ACC112 (cell line): ENCODE data around the gene ABCG1.

Experiments
- H2AFZ ChIP-seq: fragments of 200-600 bp; sonication (generic); one replicate; pipeline ENCODE4 v1.6.0; 2017; ENCODE audit warnings: antibody characterized with exemption, low read length; ENCODE audit not compliant: unreplicated experiment
- H3K27ac ChIP-seq: fragments of 200-600 bp; sonication (generic); 2 replicates; pipeline ENCODE4 v1.5.1; 2014; ENCODE audit warnings: low read depth, mild to moderate bottlenecking, antibody characterized with exemption, low read length, moderate library complexity
- H3K27me3 ChIP-seq: fragments of 200-600 bp; sonication (generic); 2 replicates; pipeline ENCODE4 v1.6.1; 2014; ENCODE audit warnings: mild to moderate bottlenecking, antibody characterized with exemption, low read length, moderate library complexity, mixed read lengths; ENCODE audit not compliant: insufficient read depth
- H3K36me3 ChIP-seq: fragments of 200-600 bp; sonication (generic); 2 replicates; pipeline ENCODE4 v1.6.1; 2016; ENCODE audit warnings: mild to moderate bottlenecking, antibody characterized with exemption, low read length, moderate library complexity, mixed read lengths; ENCODE audit not compliant: insufficient read depth
- H3K4me1 ChIP-seq: fragments of 200-600 bp; sonication (generic); one replicate; pipeline ENCODE4 v1.6.1; 2016; ENCODE audit warnings: low read length, mixed read lengths; ENCODE audit not compliant: insufficient read depth, unreplicated experiment, control insufficient read depth
- H3K4me3 ChIP-seq: fragments of 200-600 bp; sonication (generic); 2 replicates; pipeline ENCODE4 v1.5.1; 2014; ENCODE audit warnings: mild to moderate bottlenecking, low read depth, low read length
- H3K79me2 ChIP-seq: fragments of 200-600 bp; sonication (generic); one replicate; pipeline ENCODE4 v1.6.0; 2016; ENCODE audit warnings: low read length; ENCODE audit not compliant: control insufficient read depth, unreplicated experiment, insufficient read depth

The ABCG1 gene

DNA sequence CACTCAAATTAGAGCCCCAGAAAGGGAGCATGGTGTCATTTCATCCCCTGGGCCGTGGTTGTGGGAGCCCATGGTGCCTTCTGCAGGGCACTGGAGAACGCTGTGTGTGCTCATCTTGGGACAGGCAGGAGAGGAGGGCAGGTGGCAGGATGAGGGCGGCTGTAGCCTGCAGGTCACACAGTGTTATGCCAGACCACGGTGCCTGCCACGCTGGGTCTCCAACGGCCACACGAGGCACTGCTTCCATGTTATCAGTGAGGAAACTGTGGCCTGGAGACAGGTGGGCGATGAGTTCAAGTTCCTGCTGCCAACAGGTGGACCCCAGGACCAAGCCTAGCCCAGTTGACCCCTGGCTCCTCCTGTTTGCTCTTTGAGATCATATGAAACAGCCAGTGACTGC lies 21.0 kb downstream of the ABCG1 start:
- no peak overlapping the region for H3K27ac ChIP-seq
- no peaks in the 10 kb centered on the region for H3K36me3 ChIP-seq
- H3K4me3 ChIP-seq, result no peak overlapping the region
- H3K4me1 ChIP-seq, result peaks cover 4% of the 10 kb centered on the region
- no peak overlapping the region for H2AFZ ChIP-seq
- H3K79me2 ChIP-seq, result no peaks in the 10 kb centered on the region
- H3K27me3 ChIP-seq, result peaks cover 57% of the 10 kb centered on the region

DNA sequence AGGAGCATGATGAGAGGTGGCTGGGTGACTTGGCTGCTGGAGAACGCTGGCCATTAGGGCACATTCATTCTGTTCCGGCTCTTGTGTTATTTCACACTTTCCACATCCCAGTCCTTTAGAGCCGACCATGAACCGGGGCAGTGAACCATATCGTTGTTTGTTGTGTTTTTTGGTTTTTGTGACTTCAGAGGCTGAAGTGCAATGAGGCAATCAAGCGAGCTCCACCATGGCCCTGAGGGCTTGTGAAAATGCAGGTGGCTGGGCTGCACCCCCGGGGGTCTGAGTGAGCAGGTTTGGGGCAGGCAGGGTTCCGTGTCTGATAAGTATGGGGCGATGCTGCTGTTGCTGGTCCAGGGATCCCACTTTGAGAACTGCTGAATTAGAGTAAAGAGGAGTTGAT lies 23.7 kb downstream of the ABCG1 start:
- peaks cover 59% of the 10 kb centered on the region for H3K27me3 ChIP-seq
- no peak overlapping the region for H2AFZ ChIP-seq
- H3K27ac ChIP-seq, result no peak overlapping the region
- no peaks in the 10 kb centered on the region for H3K4me1 ChIP-seq
- H3K4me3 ChIP-seq, result no peak overlapping the region
- no peaks in the 10 kb centered on the region for H3K36me3 ChIP-seq
- H3K79me2 ChIP-seq, result no peaks in the 10 kb centered on the region

DNA sequence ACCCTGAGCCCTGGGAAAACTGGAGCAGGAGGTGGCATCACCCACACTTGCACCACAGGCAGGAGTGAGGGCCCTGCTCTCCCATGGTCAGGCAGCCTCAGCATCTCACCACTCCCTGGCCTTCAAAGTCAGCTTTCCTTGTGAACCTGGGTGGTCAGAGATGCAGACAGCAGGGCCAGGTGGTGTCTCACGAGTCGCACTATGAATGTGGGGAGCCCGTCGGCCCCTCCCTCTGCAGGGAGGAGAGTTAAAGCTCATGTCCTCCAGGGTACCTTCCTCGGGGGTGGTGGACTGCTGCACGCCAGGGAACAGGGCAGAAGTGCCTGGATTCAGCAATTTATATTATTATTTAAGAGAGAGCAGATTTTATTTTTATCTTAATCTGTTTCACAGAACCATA lies 24.1 kb downstream of the ABCG1 start:
- H3K36me3 ChIP-seq, result no peaks in the 10 kb centered on the region
- H3K27me3 ChIP-seq, result peaks cover 59% of the 10 kb centered on the region
- H2AFZ ChIP-seq, result no peak overlapping the region
- H3K4me3 ChIP-seq, result no peak overlapping the region
- no peaks in the 10 kb centered on the region for H3K79me2 ChIP-seq
- no peak overlapping the region for H3K27ac ChIP-seq
- no peaks in the 10 kb centered on the region for H3K4me1 ChIP-seq

DNA sequence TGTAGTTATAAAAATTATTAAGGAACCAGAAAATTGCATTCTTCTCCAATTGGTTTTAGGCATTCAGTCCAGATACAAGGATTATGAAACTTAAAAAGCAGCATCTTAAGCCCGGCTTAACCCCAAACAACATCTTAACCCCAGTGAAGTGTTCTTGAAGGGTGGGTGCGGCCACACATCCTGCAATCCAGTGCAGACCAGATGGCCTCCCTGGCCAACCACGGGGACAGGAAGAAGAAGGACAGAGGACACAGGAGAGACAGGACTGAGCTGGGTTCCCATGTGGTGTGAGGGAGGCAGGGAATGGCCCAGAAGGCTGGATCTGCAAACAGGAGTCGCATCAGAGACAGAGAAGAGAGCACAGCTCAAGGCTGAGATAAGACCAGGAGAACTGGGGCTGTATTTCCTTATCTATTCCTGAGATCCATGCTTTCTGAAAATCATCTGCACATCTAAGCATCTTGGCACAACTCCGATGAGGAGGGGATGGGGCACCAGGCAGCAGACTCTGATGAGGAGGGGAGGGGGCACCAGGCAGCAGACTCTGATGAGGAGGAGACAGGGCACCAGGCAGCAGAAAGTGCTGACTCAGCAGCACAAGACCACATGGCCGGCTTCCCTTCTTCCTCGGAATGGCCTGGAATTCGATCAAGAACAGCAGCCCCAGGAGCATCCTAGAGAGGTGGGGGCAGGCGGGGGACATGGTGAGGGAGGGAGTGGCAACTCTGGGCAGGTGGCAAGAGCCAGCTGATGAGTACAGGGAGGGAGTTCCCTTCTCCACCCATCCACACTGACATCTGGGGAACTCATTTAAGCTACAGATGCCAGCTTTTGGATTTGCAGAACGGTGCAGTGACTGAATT lies 26.6 kb downstream of the ABCG1 start:
- Histone ChIP-seq H3K36me3 (no peaks in the 10 kb centered on the region), H3K4me1 (no peaks in the 10 kb centered on the region), H3K79me2 (no peaks in the 10 kb centered on the region), H2AFZ (no peak overlapping the region), H3K27ac (no peak overlapping the region), H3K27me3 (peaks cover 55% of the 10 kb centered on the region), H3K4me3 (no peak overlapping the region)

DNA sequence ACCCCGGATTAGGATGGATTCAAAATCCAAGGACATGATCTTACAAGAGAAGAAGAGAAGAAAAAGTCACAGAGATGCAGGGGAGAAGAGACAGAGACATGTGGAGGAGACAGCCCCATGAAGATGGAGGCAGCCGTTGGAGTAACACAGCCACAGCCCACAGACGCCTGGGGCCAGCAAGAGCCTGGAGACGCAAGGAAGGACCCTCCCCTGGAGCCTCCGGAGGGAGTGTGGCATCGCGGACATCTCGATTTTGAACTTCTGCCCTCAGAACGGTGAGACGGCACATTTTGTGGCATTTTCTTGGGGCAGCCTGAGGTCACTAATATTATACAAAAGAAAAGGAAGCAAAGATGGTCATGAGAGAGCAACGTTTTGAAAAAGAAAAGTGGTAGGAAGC lies 28.8 kb downstream of the ABCG1 start:
- H3K4me1 ChIP-seq, result no peaks in the 10 kb centered on the region
- no peak overlapping the region for H2AFZ ChIP-seq
- no peaks in the 10 kb centered on the region for H3K79me2 ChIP-seq
- H3K27me3 ChIP-seq, result peaks cover 54% of the 10 kb centered on the region
- H3K36me3 ChIP-seq, result no peaks in the 10 kb centered on the region
- no peak overlapping the region for H3K27ac ChIP-seq
- no peak overlapping the region for H3K4me3 ChIP-seq

DNA sequence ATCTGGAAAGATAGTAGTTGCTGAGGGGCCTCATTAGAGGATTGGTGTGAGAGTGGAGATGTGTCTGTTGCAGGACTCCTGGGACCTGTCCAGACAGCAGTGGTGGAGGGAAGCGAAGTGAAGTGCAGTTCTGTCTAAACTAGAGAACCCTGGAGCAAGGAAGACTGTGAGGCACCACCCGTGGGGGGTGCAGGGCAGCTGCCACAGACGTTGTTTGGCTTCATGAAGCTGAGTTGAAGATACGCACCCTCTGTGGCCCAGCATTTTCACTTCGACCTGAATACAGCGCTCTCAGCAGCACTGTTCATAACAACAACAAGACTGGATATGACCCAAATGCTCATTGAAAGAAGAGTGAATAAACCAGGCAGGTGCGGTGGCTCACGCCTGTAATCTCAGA lies 29.3 kb downstream of the ABCG1 start:
- H3K4me1 ChIP-seq, result no peaks in the 10 kb centered on the region
- no peak overlapping the region for H3K27ac ChIP-seq
- H3K36me3 ChIP-seq, result no peaks in the 10 kb centered on the region
- H3K4me3 ChIP-seq, result no peak overlapping the region
- H3K27me3 ChIP-seq, result peaks cover 56% of the 10 kb centered on the region
- no peak overlapping the region for H2AFZ ChIP-seq
- no peaks in the 10 kb centered on the region for H3K79me2 ChIP-seq

DNA sequence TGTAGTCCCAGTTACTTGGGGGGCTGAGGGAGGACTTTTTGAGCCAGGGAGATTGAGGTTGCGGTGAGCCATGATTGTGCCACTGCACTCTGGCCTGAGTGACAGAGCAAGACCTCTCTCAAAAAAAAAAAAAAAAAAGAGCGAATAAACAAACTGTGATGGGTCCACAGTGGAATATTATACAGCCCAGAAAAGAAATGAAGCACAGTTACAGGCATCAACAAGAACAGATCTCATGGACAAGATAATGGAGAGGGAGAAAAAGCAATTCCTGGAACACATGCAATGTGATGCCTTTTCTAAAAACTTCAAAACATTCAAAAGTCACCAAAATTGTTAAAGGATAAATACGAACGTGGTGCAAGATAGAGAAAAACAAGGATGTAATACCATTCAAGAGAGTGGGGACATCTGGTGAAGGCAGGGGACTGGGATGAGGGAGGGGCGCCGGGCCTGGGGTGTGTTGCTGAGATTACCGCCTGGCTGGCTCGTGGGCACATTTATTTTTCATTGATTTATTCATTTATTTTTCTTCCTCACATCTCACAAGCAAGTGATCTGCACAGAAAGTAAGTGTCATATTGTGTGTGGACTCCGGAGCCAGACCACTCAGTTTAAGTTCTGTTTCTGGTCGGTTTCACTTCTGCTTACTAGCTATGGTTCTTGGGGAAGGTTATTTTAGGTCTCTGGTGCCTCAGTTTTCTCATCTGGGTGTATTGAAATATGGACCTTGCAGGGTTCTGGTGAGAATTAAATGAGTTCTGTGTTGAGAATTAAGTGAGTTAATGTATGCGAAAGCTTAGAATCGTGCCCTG lies 30.1 kb downstream of the ABCG1 start:
- Histone ChIP-seq H3K27ac (no peak overlapping the region), H3K36me3 (no peaks in the 10 kb centered on the region), H3K27me3 (peaks cover 60% of the 10 kb centered on the region), H3K79me2 (no peaks in the 10 kb centered on the region), H3K4me1 (no peaks in the 10 kb centered on the region), H3K4me3 (no peak overlapping the region), H2AFZ (no peak overlapping the region)

DNA sequence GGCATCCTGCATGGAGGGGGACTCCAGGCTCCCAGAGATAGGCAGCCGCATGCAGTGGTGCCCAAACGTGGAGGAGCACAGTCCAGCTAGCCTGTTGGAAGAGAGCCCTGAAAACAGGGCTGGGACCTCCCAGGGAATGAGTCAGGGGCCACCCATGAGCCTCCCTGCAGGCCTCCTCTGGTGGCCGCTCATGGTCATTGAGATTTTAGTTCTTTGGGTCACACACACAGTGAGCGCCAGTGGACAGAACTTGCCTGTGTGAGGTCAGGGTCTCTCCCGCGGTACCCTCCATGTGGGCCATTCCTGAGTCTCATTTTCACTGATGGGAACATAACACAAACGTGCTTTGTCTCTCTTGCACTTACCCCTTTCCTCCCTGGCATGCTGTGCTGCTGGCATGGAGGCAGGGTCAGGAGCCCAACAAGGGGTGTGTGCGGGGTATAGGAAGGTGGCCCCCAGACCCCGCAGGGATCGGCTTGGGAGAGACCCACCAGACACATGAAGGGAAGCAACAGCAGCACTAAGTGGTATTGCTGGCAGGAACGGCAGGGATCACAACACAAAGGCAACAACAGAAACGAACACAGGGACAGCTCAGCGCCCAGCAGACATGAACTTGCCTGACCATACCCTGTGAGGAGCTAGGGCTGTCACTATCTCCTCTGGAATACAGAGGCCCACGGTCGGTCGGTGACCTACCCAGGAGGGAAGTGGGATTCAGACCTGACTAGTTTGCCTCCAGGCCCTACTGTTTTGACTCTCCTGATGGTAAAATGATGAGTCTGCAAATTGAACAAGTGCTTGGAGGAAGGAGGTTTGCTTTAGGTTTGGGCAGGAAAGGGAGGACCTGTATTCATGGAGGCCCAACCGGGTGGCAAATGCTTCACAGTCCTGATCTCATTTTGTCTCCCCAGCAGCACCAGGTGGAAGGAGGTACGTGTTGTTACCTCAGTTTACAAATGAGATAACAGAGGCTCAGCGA lies 31.8 kb downstream of the ABCG1 start:
- Histone ChIP-seq H3K27me3 (peaks cover 58% of the 10 kb centered on the region), H3K27ac (no peak overlapping the region), H3K4me1 (no peaks in the 10 kb centered on the region)

DNA sequence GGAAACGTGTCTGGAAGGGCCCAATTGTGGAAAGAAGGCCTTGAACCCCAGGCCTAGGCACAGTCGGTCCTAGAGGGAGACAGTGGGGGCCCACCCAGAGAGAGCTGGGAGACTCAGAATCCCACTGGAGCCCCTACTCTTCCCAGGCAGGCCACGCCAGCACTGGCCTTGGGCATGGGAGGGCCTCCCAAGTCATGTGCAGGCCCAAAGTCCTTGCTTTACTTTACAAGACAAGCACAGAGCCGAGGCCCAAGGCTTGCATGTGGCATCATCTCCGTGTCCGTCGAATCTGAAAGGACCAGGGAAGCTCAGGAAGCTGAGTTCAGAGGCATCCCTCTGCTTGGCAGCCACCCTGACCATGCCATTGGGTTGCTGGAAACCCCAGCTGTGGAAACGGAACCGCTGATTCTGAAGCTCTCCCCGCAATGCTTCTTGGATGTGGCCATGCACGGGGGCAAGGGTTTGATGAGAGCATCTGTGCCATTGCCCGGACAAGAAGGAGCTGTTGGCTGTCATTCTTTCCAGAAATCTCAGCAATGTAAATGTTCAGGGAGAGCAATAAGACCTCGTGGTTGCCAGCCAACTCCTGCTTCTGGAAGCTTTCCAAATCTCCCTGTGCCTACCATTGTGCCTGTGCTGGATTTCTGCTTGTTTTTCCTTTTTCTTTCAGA lies 32.8 kb downstream of the ABCG1 start:
- H3K4me1 ChIP-seq, result no peaks in the 10 kb centered on the region
- H3K27ac ChIP-seq, result no peak overlapping the region
- no peaks in the 10 kb centered on the region for H3K36me3 ChIP-seq
- H2AFZ ChIP-seq, result no peak overlapping the region
- no peak overlapping the region for H3K4me3 ChIP-seq
- H3K27me3 ChIP-seq, result peaks cover 58% of the 10 kb centered on the region
- no peaks in the 10 kb centered on the region for H3K79me2 ChIP-seq

More for the DNA sequence above, 31.8 kb downstream of the ABCG1 start:
- Histone ChIP-seq H3K79me2 (no peaks in the 10 kb centered on the region), H2AFZ (no peak overlapping the region), H3K36me3 (no peaks in the 10 kb centered on the region), H3K4me3 (no peak overlapping the region)

DNA sequence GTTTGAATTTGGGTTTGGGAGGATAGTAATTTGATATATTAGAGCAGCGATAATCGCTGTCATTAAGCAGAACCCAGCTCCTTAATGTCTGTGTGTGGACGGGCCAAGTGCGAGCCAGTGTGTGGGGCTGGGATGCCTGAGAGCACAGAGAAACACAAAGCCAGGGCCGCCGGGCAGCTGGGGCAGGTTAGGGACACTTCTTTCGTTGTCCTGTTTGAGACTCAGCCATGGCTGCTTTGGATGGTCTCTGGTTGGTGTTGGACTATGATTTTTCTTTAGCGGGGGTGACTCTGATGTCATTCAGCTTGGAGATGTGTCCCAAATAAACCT lies 33.4 kb downstream of the ABCG1 start:
- Histone ChIP-seq H3K36me3 (no peaks in the 10 kb centered on the region), H3K27ac (no peak overlapping the region), H3K79me2 (no peaks in the 10 kb centered on the region), H2AFZ (no peak overlapping the region), H3K4me1 (no peaks in the 10 kb centered on the region), H3K4me3 (no peak overlapping the region), H3K27me3 (peaks cover 58% of the 10 kb centered on the region)
